ENCODE results near the gene FKBP5.

DNA sequence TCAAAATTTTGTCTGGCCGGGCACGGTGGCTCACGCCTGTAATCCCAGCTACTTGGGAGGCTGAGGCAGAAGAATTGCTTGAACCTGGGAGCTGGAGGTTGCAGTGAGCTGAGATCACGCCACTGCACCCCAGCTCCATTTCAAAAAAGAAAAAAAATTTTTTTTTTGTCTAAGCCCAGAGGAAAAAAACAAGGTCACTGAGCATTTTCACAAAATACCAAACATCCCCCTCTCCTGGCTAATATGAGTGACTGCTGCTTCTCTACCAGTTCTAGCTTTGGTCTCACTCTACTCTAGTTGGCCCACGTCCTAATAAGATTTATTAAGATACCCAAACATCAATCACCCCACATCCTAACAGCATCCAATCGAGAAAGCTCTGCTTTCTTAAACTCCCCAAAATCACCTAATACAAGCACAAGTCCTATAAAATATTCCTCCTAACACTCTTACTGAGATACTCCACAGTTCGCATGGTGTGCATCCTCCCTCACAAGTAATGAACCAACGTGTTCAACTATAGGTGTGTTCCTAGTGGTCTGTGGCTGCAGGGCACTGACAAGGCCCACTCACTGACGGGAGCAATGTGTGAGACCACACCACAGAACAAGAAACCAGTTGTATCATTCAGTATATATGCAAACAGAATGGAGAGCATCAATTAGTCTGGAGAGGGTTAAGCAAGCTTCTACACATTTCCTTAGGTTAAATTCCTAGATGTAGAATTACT, 64.2 kb downstream of the FKBP5 start:
- no peak for TF ChIP-seq FOXM1 (IDR thresholded peaks at IDR 0.05; ENCODE audit: low read depth, low read length)
- TF ChIP-seq, protein P1, sequence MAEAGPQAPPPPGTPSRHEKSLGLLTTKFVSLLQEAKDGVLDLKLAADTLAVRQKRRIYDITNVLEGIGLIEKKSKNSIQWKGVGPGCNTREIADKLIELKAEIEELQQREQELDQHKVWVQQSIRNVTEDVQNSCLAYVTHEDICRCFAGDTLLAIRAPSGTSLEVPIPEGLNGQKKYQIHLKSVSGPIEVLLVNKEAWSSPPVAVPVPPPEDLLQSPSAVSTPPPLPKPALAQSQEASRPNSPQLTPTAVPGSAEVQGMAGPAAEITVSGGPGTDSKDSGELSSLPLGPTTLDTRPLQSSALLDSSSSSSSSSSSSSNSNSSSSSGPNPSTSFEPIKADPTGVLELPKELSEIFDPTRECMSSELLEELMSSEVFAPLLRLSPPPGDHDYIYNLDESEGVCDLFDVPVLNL (IDR thresholded peaks at IDR 0.05; ENCODE audit: low read depth, low read length), result no peak
- no peak for TF ChIP-seq POLR2A (IDR thresholded peaks at IDR 0.05; ENCODE audit: low read depth, low read length)
- TF ChIP-seq RAD21 (IDR thresholded peaks at IDR 0.05; ENCODE audit: insufficient read depth, low read depth, low read length), result no peak
- TF ChIP-seq, protein P2, sequence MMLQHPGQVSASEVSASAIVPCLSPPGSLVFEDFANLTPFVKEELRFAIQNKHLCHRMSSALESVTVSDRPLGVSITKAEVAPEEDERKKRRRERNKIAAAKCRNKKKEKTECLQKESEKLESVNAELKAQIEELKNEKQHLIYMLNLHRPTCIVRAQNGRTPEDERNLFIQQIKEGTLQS (IDR thresholded peaks at IDR 0.05; ENCODE audit: borderline replicate concordance, extremely low read depth, low read depth, low read length), result no peak
- no peak for TF ChIP-seq CHD2 (IDR thresholded peaks at IDR 0.05; ENCODE audit: borderline replicate concordance, low read depth, low read length)
- TF ChIP-seq, protein P3, sequence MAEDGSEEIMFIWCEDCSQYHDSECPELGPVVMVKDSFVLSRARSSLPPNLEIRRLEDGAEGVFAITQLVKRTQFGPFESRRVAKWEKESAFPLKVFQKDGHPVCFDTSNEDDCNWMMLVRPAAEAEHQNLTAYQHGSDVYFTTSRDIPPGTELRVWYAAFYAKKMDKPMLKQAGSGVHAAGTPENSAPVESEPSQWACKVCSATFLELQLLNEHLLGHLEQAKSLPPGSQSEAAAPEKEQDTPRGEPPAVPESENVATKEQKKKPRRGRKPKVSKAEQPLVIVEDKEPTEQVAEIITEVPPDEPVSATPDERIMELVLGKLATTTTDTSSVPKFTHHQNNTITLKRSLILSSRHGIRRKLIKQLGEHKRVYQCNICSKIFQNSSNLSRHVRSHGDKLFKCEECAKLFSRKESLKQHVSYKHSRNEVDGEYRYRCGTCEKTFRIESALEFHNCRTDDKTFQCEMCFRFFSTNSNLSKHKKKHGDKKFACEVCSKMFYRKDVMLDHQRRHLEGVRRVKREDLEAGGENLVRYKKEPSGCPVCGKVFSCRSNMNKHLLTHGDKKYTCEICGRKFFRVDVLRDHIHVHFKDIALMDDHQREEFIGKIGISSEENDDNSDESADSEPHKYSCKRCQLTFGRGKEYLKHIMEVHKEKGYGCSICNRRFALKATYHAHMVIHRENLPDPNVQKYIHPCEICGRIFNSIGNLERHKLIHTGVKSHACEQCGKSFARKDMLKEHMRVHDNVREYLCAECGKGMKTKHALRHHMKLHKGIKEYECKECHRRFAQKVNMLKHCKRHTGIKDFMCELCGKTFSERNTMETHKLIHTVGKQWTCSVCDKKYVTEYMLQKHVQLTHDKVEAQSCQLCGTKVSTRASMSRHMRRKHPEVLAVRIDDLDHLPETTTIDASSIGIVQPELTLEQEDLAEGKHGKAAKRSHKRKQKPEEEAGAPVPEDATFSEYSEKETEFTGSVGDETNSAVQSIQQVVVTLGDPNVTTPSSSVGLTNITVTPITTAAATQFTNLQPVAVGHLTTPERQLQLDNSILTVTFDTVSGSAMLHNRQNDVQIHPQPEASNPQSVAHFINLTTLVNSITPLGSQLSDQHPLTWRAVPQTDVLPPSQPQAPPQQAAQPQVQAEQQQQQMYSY (CRISPR knock-in tag; IDR thresholded peaks at IDR 0.05), result no peak
- TF ChIP-seq HDAC6 (IDR thresholded peaks at IDR 0.05; ENCODE audit: unreplicated experiment), result no peak
- no peak for TF ChIP-seq POLR2AphosphoS5 (IDR thresholded peaks at IDR 0.05; ENCODE audit: low read length)
- no peak for TF ChIP-seq CBX3 (IDR thresholded peaks at IDR 0.05; ENCODE audit: borderline replicate concordance, low read depth)
- TF ChIP-seq, protein P4, sequence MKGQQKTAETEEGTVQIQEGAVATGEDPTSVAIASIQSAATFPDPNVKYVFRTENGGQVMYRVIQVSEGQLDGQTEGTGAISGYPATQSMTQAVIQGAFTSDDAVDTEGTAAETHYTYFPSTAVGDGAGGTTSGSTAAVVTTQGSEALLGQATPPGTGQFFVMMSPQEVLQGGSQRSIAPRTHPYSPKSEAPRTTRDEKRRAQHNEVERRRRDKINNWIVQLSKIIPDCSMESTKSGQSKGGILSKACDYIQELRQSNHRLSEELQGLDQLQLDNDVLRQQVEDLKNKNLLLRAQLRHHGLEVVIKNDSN (IDR thresholded peaks at IDR 0.05; ENCODE audit: borderline replicate concordance, extremely low read length, insufficient read depth, low read depth, low read length), result no peak
- TF ChIP-seq, protein P5, sequence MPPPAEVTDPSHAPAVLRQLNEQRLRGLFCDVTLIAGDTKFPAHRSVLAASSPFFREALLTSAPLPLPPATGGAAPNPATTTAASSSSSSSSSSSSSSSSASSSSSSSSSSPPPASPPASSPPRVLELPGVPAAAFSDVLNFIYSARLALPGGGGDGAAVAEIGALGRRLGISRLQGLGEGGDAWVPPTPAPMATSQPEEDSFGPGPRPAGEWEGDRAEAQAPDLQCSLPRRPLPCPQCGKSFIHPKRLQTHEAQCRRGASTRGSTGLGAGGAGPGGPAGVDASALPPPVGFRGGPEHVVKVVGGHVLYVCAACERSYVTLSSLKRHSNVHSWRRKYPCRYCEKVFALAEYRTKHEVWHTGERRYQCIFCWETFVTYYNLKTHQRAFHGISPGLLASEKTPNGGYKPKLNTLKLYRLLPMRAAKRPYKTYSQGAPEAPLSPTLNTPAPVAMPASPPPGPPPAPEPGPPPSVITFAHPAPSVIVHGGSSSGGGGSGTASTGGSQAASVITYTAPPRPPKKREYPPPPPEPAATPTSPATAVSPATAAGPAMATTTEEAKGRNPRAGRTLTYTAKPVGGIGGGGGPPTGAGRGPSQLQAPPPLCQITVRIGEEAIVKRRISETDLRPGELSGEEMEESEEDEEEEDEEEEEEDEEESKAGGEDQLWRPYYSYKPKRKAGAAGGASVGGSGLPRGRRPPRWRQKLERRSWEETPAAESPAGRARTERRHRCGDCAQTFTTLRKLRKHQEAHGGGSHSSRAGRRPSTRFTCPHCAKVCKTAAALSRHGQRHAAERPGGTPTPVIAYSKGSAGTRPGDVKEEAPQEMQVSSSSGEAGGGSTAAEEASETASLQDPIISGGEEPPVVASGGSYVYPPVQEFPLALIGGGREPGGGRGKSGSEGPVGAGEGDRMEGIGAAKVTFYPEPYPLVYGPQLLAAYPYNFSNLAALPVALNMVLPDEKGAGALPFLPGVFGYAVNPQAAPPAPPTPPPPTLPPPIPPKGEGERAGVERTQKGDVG (CRISPR knock-in tag; IDR thresholded peaks at IDR 0.05), result no peak
- no peak for TF ChIP-seq POU2F2 (IDR thresholded peaks at IDR 0.05; ENCODE audit: borderline replicate concordance, low read depth, low read length)

All from GM12878 (cell line).